ENCODE measurements around the gene PSMC4. TPM values are rescaled to one million over a fixed set of nuclear protein-coding genes. Genes with fewer than 3 reads are reported as not detected.

PSMC4 gene
- total and polyA plus RNA-seq, 2 donors (not counting 1 experiment from before 2014, with no cell fraction given) = 58.2 to 63.0 TPM

DNA sequence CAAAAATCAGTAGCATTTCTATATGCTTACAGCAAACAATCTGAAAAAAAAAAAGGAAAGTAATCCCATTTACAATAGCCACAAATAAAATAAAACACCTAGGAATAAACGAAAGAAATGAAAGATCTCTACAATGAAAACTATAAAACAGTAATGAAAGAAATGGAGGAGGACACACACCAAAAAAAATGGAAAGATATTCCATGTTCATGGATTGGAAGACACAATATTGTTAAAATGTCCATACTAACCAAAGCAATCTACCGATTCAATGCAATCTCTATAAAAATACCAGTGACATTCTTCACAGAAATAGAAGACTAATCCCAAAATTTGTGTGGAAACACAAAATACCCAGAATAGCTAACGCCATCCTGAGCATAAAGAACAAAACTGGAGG, 41.2 kb upstream of the PSMC4 start:
- DNase-seq = no peak
- Mint-ChIP-seq H3K27ac (no peak overlapping the region), H3K9me3 (ENCODE audit: insufficient read depth) (no peaks in the 10 kb centered on the region), H3K4me3 (no peak overlapping the region), H3K4me1 (peaks cover 12% of the 10 kb centered on the region), H3K27me3 (peaks cover 6% of the 10 kb centered on the region)
- Histone ChIP-seq H3K9ac (ENCODE audit: low read length) (no peak overlapping the region), H3K9me3 (ENCODE audit: control extremely low read depth in 1 of 3, control insufficient read depth in 2 of 3, insufficient read depth in 1 of 3, low read length in 2 of 3) (peaks cover 0 to 3% (median 0%) of the 10 kb centered on the region in 3 donors), H3K4me3 (ENCODE audit: control extremely low read depth in 1 of 5, extremely low read depth in 1 of 5, insufficient read depth in 1 of 5, low read depth in 2 of 5, low read length in 4 of 5) (no peak overlapping the region), H3K4me2 (replicated peaks; ENCODE audit: low read depth, low read length, poor library complexity, severe bottlenecking) (no peak overlapping the region), H2AFZ (ENCODE audit: insufficient read depth, low read depth, low read length, poor library complexity, severe bottlenecking) (no peak overlapping the region), H3K79me2 (ENCODE audit: control insufficient read depth, insufficient read depth, low read length) (peaks cover 7% of the 10 kb centered on the region), H3K27me3 (replicated peaks in 1 of 4; ENCODE audit: control extremely low read depth in 1 of 4, control insufficient read depth in 3 of 4, insufficient read depth in 4 of 4, low read length in 3 of 4) (no peaks in the 10 kb centered on the region), H4K20me1 (ENCODE audit: control insufficient read depth, insufficient read depth, low read length, poor library complexity, severe bottlenecking) (no peaks in the 10 kb centered on the region), H3K36me3 (replicated peaks in 1 of 2; ENCODE audit: control extremely low read depth in 1 of 2, control insufficient read depth in 1 of 2, extremely low read depth in 1 of 2, insufficient read depth in 2 of 2, low read length in 1 of 2) (no peaks in the 10 kb centered on the region), H3K4me1 (ENCODE audit: control insufficient read depth in 2 of 2, insufficient read depth in 2 of 2, low read length in 2 of 2) (peaks cover 4 to 5% of the 10 kb centered on the region in 2 donors), H3K27ac (ENCODE audit: low read length in 2 of 2) (no peak overlapping the region)
- intact Hi-C loops (cut with micrococcal nuclease) = no loop called here
- ChIA-PET POLR2A (no interaction called here), CTCF (interaction anchor here (0.6 to 1.5 kb wide), 4 partner anchors 22 to 1891 kb away, joined by 3 to 6 read pairs (median 4); no protein-coding TSS in a partner anchor)
- ATAC-seq (ENCODE audit: low read depth) = no peak
- TF ChIP-seq EZH2 (IDR thresholded peaks at IDR 0.05; ENCODE audit: borderline replicate concordance, insufficient read depth, low read depth, low read length, poor library complexity, severe bottlenecking) = no peak
- TF ChIP-seq, protein P1, sequence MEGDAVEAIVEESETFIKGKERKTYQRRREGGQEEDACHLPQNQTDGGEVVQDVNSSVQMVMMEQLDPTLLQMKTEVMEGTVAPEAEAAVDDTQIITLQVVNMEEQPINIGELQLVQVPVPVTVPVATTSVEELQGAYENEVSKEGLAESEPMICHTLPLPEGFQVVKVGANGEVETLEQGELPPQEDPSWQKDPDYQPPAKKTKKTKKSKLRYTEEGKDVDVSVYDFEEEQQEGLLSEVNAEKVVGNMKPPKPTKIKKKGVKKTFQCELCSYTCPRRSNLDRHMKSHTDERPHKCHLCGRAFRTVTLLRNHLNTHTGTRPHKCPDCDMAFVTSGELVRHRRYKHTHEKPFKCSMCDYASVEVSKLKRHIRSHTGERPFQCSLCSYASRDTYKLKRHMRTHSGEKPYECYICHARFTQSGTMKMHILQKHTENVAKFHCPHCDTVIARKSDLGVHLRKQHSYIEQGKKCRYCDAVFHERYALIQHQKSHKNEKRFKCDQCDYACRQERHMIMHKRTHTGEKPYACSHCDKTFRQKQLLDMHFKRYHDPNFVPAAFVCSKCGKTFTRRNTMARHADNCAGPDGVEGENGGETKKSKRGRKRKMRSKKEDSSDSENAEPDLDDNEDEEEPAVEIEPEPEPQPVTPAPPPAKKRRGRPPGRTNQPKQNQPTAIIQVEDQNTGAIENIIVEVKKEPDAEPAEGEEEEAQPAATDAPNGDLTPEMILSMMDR (IDR thresholded peaks at IDR 0.05) = no peak
- WGBS (ENCODE audit: insufficient coverage) = 100% methylated on average over 1 of the region's 3 CpGs

DNA sequence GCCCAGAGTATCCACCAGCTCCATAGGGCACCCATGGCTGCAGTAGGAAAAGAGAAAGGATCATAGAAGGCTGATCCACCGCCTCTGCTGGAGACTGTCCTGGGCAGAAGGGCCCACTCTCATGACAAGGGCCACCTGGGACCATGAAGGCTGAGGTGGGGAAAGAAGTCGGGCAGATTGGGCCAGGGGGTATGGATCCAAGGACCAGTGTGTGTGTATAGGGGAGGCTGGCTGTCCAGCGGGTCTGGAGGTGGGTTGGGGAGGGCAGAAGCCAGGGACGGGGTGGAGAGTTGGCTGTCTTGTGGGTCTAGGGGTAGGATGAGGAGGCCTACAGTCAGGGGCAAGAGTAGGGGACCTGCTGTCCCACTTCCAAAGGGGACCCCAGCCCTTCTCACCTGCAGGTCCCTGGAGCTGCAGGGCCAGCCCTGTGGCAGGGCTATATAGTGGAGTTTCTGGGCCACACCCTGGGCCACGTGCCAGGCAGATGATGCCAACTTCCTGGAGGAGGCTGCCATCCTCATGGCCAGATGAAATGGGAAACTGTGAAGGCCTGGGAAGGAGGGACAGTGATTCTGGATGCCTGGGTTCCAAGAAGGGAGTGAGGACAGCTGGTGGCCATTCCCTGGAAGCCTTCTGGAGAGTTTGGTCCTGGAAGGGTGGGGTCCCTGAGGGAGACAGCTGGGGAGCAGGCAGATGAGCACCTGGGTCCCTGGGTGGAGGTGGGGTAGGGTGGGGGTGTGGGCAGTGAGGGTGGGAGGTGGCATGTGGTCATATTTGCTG, 36.2 kb upstream of the PSMC4 start, which contains the start of gene FCGBP:
Gene FCGBP, minus strand, starts transcription at position 51 of the 780 bp plus-strand sequence.
- H3K4me3 ChIP-seq (ENCODE audit: control extremely low read depth in 1 of 5, extremely low read depth in 1 of 5, insufficient read depth in 1 of 5, low read depth in 2 of 5, low read length in 4 of 5) = no peak within 1 kb of the TSS
- DNase-seq (no peak), ATAC-seq (ENCODE audit: low read depth) (no peak)
- no peaks in the 10 kb centered on the region for H4K20me1 ChIP-seq (ENCODE audit: control insufficient read depth, insufficient read depth, low read length, poor library complexity, severe bottlenecking)
- ChIA-PET POLR2A (no interaction called here), CTCF (interaction anchor here (1.4 kb wide), 1 partner anchor 36 kb away, joined by 4 read pairs; the partner anchor contains the start of gene PSMC4)
- no peak within 1 kb of the TSS for H2AFZ ChIP-seq (ENCODE audit: insufficient read depth, low read depth, low read length, poor library complexity, severe bottlenecking)
- H3K27me3 ChIP-seq (replicated peaks in 1 of 4; ENCODE audit: control extremely low read depth in 1 of 4, control insufficient read depth in 3 of 4, insufficient read depth in 4 of 4, low read length in 3 of 4) = no peaks in the 10 kb centered on the region
- H3K4me3 Mint-ChIP-seq = no peak within 1 kb of the TSS
- no peak within 1 kb of the TSS for H3K4me2 ChIP-seq (replicated peaks; ENCODE audit: low read depth, low read length, poor library complexity, severe bottlenecking)
- 83% methylated on average over 4 of the region's 5 CpGs for WGBS (ENCODE audit: insufficient coverage)
- no peaks in the 10 kb centered on the region for H3K9me3 Mint-ChIP-seq (ENCODE audit: insufficient read depth)
- no peak within 1 kb of the TSS for H3K27ac Mint-ChIP-seq
- no peaks in the 10 kb centered on the region for H3K79me2 ChIP-seq (ENCODE audit: control insufficient read depth, insufficient read depth, low read length)
- H3K36me3 ChIP-seq (replicated peaks in 1 of 2; ENCODE audit: control extremely low read depth in 1 of 2, control insufficient read depth in 1 of 2, extremely low read depth in 1 of 2, insufficient read depth in 2 of 2, low read length in 1 of 2) = no peaks in the 10 kb centered on the region
- peaks cover 34 to 37% of the 10 kb centered on the region in 2 donors for H3K4me1 ChIP-seq (ENCODE audit: control insufficient read depth in 2 of 2, insufficient read depth in 2 of 2, low read length in 2 of 2)
- peaks cover 4% of the 10 kb centered on the region for H3K27me3 Mint-ChIP-seq
- TF ChIP-seq, protein P1 (IDR thresholded peaks at IDR 0.05) = no peak
- TF ChIP-seq EZH2 (IDR thresholded peaks at IDR 0.05; ENCODE audit: borderline replicate concordance, insufficient read depth, low read depth, low read length, poor library complexity, severe bottlenecking) = no peak
- H3K9me3 ChIP-seq (ENCODE audit: control extremely low read depth in 1 of 3, control insufficient read depth in 2 of 3, insufficient read depth in 1 of 3, low read length in 2 of 3) = peaks cover 0 to 7% (median 3%) of the 10 kb centered on the region in 3 donors
- H3K9ac ChIP-seq (ENCODE audit: low read length) = no peak within 1 kb of the TSS
- intact Hi-C loops (cut with micrococcal nuclease) = no loop called here
- no peak within 1 kb of the TSS for H3K27ac ChIP-seq (ENCODE audit: low read length in 2 of 2)
- H3K4me1 Mint-ChIP-seq = peaks cover 47% of the 10 kb centered on the region
